ENCODE data around the gene KCNJ5. TPM values are rescaled to one million over a fixed set of nuclear protein-coding genes. Genes with fewer than 3 reads are reported as not detected.
A peak's percentile ranks its signal among the peaks of the same experiment; 100 is the strongest.

KCNJ5 gene
- total and polyA plus RNA-seq, 2 of the 4 experiments (the other 2 are of a cell fraction) = 0.07 to 0.18 TPM

GRCh38 chr11:128956401-128957201, 65.4 kb downstream of the KCNJ5 start:
- no peaks in the 10 kb centered on the region for H4K20me1 ChIP-seq (ENCODE audit: insufficient read depth, low read length)
- no peak overlapping the region for H2AK9ac ChIP-seq (replicated peaks; ENCODE audit: low read depth, low read length, poor library complexity)
- H2BK120ac ChIP-seq (ENCODE audit: low read depth, low read length) = no peak overlapping the region
- no peak overlapping the region for H4K5ac ChIP-seq (ENCODE audit: low read depth, low read length)
- no peak overlapping the region for H2AFZ ChIP-seq (replicated peaks; ENCODE audit: low read length, poor library complexity)
- no peak overlapping the region for H2BK15ac ChIP-seq (ENCODE audit: low read depth, low read length)
- no peak overlapping the region for H2AK5ac ChIP-seq (ENCODE audit: low read depth, low read length)
- H3K4me3 ChIP-seq (ENCODE audit: insufficient read depth, low read depth, low read length) = no peak overlapping the region
- no peak overlapping the region for H3K14ac ChIP-seq (replicated peaks; ENCODE audit: low read depth, low read length)
- WGBS, 2 experiments (ENCODE audit: extremely low coverage in 2 of 2, insufficient read length in 1 of 2) = 100% methylated on average over 1 of the region's 8 CpGs; no CpG with 5 or more reads in 1 of the 2 experiments
- no TSS peak for BruUV-seq (replicated peaks)
- in situ Hi-C loops (cut with MboI; ENCODE audit: low sequenced_read_pairs) = loop anchor here (25.0 kb wide), 2 partner anchors 794 to 919 kb away; no protein-coding TSS in a partner anchor
- no peak overlapping the region for H3K18ac ChIP-seq (ENCODE audit: low read depth, low read length)
- H3K4me1 ChIP-seq (ENCODE audit: control insufficient read depth, insufficient read depth, low read length) = no peaks in the 10 kb centered on the region
- intact Hi-C loops (cut with micrococcal nuclease) = loop anchor here (1.0 to 10.0 kb wide), 4 partner anchors 72 to 922 kb away; no protein-coding TSS in a partner anchor
- H2BK5ac ChIP-seq (ENCODE audit: low read depth, low read length, poor library complexity, severe bottlenecking) = no peak overlapping the region
- DNase-seq (peak; percentile 78), ATAC-seq (ENCODE audit: low read depth) (peak; percentile 83)
- no peak overlapping the region for H3K4ac ChIP-seq (ENCODE audit: low read depth, low read length)
- H4K91ac ChIP-seq (ENCODE audit: insufficient read depth, low read depth, low read length) = no peak overlapping the region
- H3K79me1 ChIP-seq (ENCODE audit: low read depth in 1 of 2, low read length in 2 of 2) = no peaks in the 10 kb centered on the region
- no peaks in the 10 kb centered on the region for H3K9me1 ChIP-seq (ENCODE audit: insufficient read depth, low read length)
- H3K27ac ChIP-seq (ENCODE audit: insufficient read depth, low read length) = no peak overlapping the region
- H3K56ac ChIP-seq (ENCODE audit: extremely low read depth, insufficient read depth, low read length) = no peak overlapping the region
- ChIA-PET CTCF (interaction anchor here (0.7 to 2.5 kb wide), 14 partner anchors 13 to 799 kb away, joined by 3 to 71 read pairs (median 5); partner anchors contain the start of gene TP53AIP1), POLR2A (ENCODE audit: unreplicated experiment) (interaction anchor here (1.4 kb wide), 1 partner anchor 70 kb away, joined by 3 read pairs; no protein-coding TSS in a partner anchor)
- peaks cover 10% of the 10 kb centered on the region for H3K27me3 ChIP-seq (ENCODE audit: control insufficient read depth, insufficient read depth, low read length)
- no peaks in the 10 kb centered on the region for H3K36me3 ChIP-seq (ENCODE audit: control insufficient read depth, insufficient read depth, low read length)
- no peak overlapping the region for H3K23ac ChIP-seq (ENCODE audit: low read depth, low read length)
- dilution Hi-C loops (cut with HindIII; ENCODE audit: low sequenced_read_pairs, unreplicated experiment) = no loop called here
- no peak overlapping the region for H3K9ac ChIP-seq (ENCODE audit: low read depth, low read length)
- no peak for TF ChIP-seq FOS (IDR thresholded peaks at IDR 0.05; ENCODE audit: low read depth, low read length)
- TF ChIP-seq RAD21 (IDR thresholded peaks at IDR 0.05; ENCODE audit: low read length) = peak; percentile 90
- TF ChIP-seq MAFK (IDR thresholded peaks at IDR 0.05; ENCODE audit: low read depth, low read length) = no peak
- TF ChIP-seq SMC3 (IDR thresholded peaks at IDR 0.05; ENCODE audit: low read depth, low read length) = peak; percentile 96
- no peak for TF ChIP-seq CHD1 (IDR thresholded peaks at IDR 0.05; ENCODE audit: low read depth, low read length)
- no peak for TF ChIP-seq ELK1 (IDR thresholded peaks at IDR 0.05; ENCODE audit: borderline replicate concordance, low read depth, low read length)
- peak; percentile 88 for TF ChIP-seq CTCF (conservative IDR thresholded peaks at IDR 0.05; ENCODE audit: low read depth, low read length)
- TF ChIP-seq USF2 (IDR thresholded peaks at IDR 0.05; ENCODE audit: low read depth, low read length) = no peak
- H4K8ac ChIP-seq (ENCODE audit: low read depth in 2 of 2, low read length in 2 of 2) = no peak overlapping the region
- H2BK20ac ChIP-seq (ENCODE audit: low read depth, low read length) = no peak overlapping the region
- no peaks in the 10 kb centered on the region for H3K9me3 ChIP-seq (ENCODE audit: control insufficient read depth, insufficient read depth, low read length)
- H3K4me2 ChIP-seq (ENCODE audit: low read depth, low read length) = no peak overlapping the region
